K562 (cell line): ENCODE data around the gene PCDHGC4. TPM values are rescaled to one million over a fixed set of nuclear protein-coding genes. Genes with fewer than 3 reads are reported as not detected.

Experiments
- ATAC-seq: fragments of 200-7000 bp; cut with Tn5 transposase; 3 replicates; pipeline ENCODE4 v1.9.1; 2020; ENCODE audit warnings: moderate library complexity
- BruUV-seq: library from RNA; stranded (reverse); fragments of 400-500 nt; replicated peaks from 2 replicates; lab custom pipeline; 2021; lab: Mats Ljungman, UMichigan
- CTCF ChIA-PET: fragments of 300-600 bp; formaldehyde crosslinking; extraction: SDS; loops from one replicate; lab custom pipeline; 2021; ENCODE audit warnings: low intra/inter-chr PET ratio; lab: Yijun Ruan, JAX
- POLR2A ChIA-PET: fragments of 300-600, 350-650 bp; sonication (Branson Sonifier 250); formaldehyde crosslinking; extraction: SDS; loops from one replicate; lab custom pipeline; 2021; ENCODE audit warnings: antibody characterized with exemption, inconsistent platforms; lab: Yijun Ruan, JAX
- DNase-seq, 4 experiments: peaks; one replicate each; pipeline versions ENCODE4 v3.0.0 to v3.0.0-alpha.2; 2011 to 2018; ENCODE audit warnings: low spot score in 3 of 4, mixed read lengths in 3 of 4; ENCODE audit errors: extremely low read depth in 1 of 4
- FAIRE-seq: peaks from 2 replicates; lab custom pipeline; 2011; peaks lifted over from hg19 to GRCh38; lab: Jason Lieb, UNC
- H2AFZ ChIP-seq: 2 replicates; pipeline ENCODE4 v1.6.0; 2011; ENCODE audit warnings: low read depth, low read length, control low read depth, inconsistent platforms
- H3K27ac ChIP-seq: fragments of 200-600 bp; 3 replicates; pipeline ENCODE4 v1.8.0; 2011; ENCODE audit warnings: low read depth, mild to moderate bottlenecking, control low read depth, inconsistent platforms, low read length, moderate library complexity, mixed read lengths; ENCODE audit errors: extremely low read depth
- H3K27me3 ChIP-seq, 2 experiments: fragments of 300-600 bp in 1 of 2; 2 replicates in 1 of 2; 3 replicates in 1 of 2; pipeline versions ENCODE4 v1.6.0 to v1.8.0; 2011; ENCODE audit warnings: inconsistent platforms in 2 of 2, low read length in 2 of 2, mild to moderate bottlenecking in 1 of 2, mixed read lengths in 1 of 2, moderate library complexity in 1 of 2; ENCODE audit not compliant: control insufficient read depth in 2 of 2, insufficient read depth in 2 of 2
- H3K36me3 ChIP-seq: fragments of 300-600 bp; 3 replicates; pipeline ENCODE4 v1.8.0; 2011; ENCODE audit warnings: mild to moderate bottlenecking, low read length, inconsistent platforms; ENCODE audit not compliant: control insufficient read depth, insufficient read depth
- H3K4me1 ChIP-seq, 2 experiments: fragments of 200-600 bp in 1 of 2; replicated peaks in 1 of 2; 2 replicates in 1 of 2; 3 replicates in 1 of 2; pipeline versions ENCODE4 v1.5.1 to v1.8.0; 2011; ENCODE audit warnings: inconsistent platforms in 2 of 2, low read length in 2 of 2, mild to moderate bottlenecking in 1 of 2, mixed read lengths in 1 of 2, moderate library complexity in 1 of 2; ENCODE audit not compliant: control insufficient read depth in 2 of 2, insufficient read depth in 2 of 2
- H3K4me2 ChIP-seq: 2 replicates; pipeline ENCODE4 v1.6.1; 2011; ENCODE audit warnings: low read length, control low read depth, inconsistent platforms, mixed read lengths; ENCODE audit not compliant: insufficient read depth
- H3K4me3 ChIP-seq: fragments of 200-600 bp; sonication (generic), shearing (Covaris generic); 2 replicates; pipeline ENCODE4 v1.5.1; 2016; ENCODE audit warnings: control low read depth, inconsistent platforms
- H3K79me2 ChIP-seq: fragments of 200-600 bp; 3 replicates; pipeline ENCODE4 v1.8.0; 2011; ENCODE audit warnings: low read length, inconsistent platforms; ENCODE audit not compliant: control insufficient read depth, insufficient read depth
- H3K9ac ChIP-seq, 2 experiments: 2 replicates each; pipeline versions ENCODE4 v1.6.0 to v1.6.1; 2011; ENCODE audit warnings: low read depth in 2 of 2, low read length in 2 of 2, control low read depth in 1 of 2, inconsistent platforms in 1 of 2, mild to moderate bottlenecking in 1 of 2, mixed read lengths in 1 of 2; ENCODE audit not compliant: insufficient read depth in 1 of 2
- H3K9me1 ChIP-seq: one replicate; pipeline ENCODE4 v1.6.0; 2011; ENCODE audit warnings: inconsistent platforms, mild to moderate bottlenecking, low read length, moderate library complexity; ENCODE audit not compliant: control insufficient read depth, insufficient read depth
- H3K9me3 ChIP-seq: replicated peaks from 2 replicates; pipeline ENCODE4 v1.5.1; 2011; ENCODE audit warnings: low read depth, low read length, inconsistent platforms; ENCODE audit not compliant: control insufficient read depth, insufficient read depth
- H4K20me1 ChIP-seq: replicated peaks from 2 replicates; pipeline ENCODE4 v1.6.1; 2011; ENCODE audit warnings: low read length, inconsistent platforms, mixed read lengths; ENCODE audit not compliant: control insufficient read depth, insufficient read depth
- EGR1 ChIP-seq: fragments of 450-650 bp; conservative IDR thresholded peaks from 2 replicates; pipeline ENCODE4 v1.6.1; 2017; ENCODE audit warnings: mild to moderate bottlenecking
- ZFP1 ChIP-seq: fragments of 450-650 bp; formaldehyde crosslinking; IDR thresholded peaks from 2 replicates; pipeline ENCODE4 v1.4.0; 2020; ENCODE audit warnings: mild to moderate bottlenecking, mixed read lengths
- ZNF830 ChIP-seq: fragments of 250-450 bp; sonication (Bioruptor Pico); IDR thresholded peaks from 2 replicates; pipeline ENCODE4 v1.5.0; 2021; ENCODE audit warnings: mild to moderate bottlenecking
- WGBS: fragments of 100-300 bp; shearing (Covaris generic); methylation state at CpG from one replicate; pipeline ENCODE4 v1.1.6; 2016; ENCODE audit warnings: low coverage, mixed read lengths; ENCODE audit not compliant: insufficient coverage; ENCODE audit errors: missing lambda C conversion rate; 5-methylcytosine and 5-hydroxymethylcytosine counted together
- in situ Hi-C: fragments of 300-500 bp; cut with MboI; formaldehyde crosslinking; loops from 4 replicates; pipeline ENCODE4 v1.15.0; 2018; ENCODE audit warnings: inconsistent platforms, mixed read lengths
- intact Hi-C: fragments of 100-400 bp; cut with micrococcal nuclease; formaldehyde crosslinking; loops from 2 replicates; pipeline ENCODE4 v1.14.2; 2022
- polyA plus RNA-seq, 8 experiments: library from polyadenylated mRNA; depleted of rRNA in 4 of 8; stranded (reverse) in 5 of 8; unstranded in 3 of 8; fragments of >200 nt; fragmentation: Nextera tagmentation in 2 of 8; fragmentation: Illumina TruSeq in 1 of 8; extraction: Ambion mirVana in 2 of 8; extraction: Trizol in 1 of 8; gene quantifications; 2 replicates each; pipeline versions ENCODE4 v1.2.1 to v1.2.3, GENCODE V29; 2011 to 2014; ENCODE audit warnings: inconsistent platforms in 1 of 8, missing spikeins in 1 of 8
- total RNA-seq, 7 experiments: library from RNA; depleted of rRNA in 6 of 7; stranded (reverse); fragments of >200 nt in 6 of 7; fragmentation: Illumina TruSeq in 2 of 7; extraction: Trizol in 2 of 7; gene quantifications; 2 replicates each; pipeline versions ENCODE4 v1.2.1 to v1.2.3, GENCODE V29; 2011 to 2021; ENCODE audit warnings: low replicate concordance in 1 of 7
- TF ChIP-seq, protein P1 (sequence below): sonication (generic); formaldehyde crosslinking; IDR thresholded peaks from 2 replicates; pipeline ENCODE4 v1.8.0; 2022; ENCODE audit warnings: missing genetic modification reagents, mild to moderate bottlenecking, moderate library complexity, borderline replicate concordance

The PCDHGC4 gene
- total and polyA plus RNA-seq, 9 of the 15 experiments (the other 6 are each of a cell fraction or from before 2014, with no cell fraction given), result 0.05 TPM; not detected in 8

DNA sequence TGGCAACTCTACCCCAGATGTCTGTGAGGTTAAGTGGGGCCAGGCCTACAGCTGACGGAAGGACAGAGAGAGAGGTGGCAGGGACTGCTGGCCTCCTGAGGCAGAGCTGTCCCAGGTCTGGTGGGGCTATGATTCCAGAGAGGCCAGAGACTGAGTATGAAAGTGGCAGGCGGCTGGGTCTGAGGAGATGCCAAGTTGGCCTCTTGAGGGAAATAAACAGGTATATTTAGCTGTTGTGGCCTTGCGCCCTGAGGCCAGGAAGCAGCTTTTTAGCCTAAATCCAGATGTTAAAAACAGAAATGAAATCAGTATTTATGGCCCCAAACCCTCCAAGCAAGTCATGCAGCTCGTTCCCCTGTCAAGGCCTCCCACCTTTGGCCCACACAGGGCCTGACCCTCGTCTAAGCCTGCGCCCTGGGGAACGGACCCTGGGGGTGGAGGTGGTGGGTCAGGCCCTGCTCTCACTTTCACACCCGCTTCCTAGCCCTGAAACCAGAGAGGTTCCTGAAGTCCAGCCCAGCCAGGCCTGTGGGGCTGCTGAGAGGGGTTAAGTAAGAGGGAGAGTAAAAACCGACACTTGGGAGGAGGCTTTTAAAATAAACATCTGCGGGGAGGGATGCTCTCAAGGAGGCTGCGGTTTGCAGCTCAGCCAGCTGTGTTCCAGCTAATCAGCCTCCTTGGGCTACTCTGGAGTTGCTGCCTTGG is 22.7 kb downstream of the PCDHGC4 start:
- H4K20me1 ChIP-seq, result no peaks in the 10 kb centered on the region
- peaks cover 6% of the 10 kb centered on the region for H3K9me1 ChIP-seq
- no peak overlapping the region for H3K27ac ChIP-seq
- intact Hi-C loops, result no loop called here
- in situ Hi-C loops, result no loop called here
- ChIA-PET POLR2A (interaction anchor here (0.6 to 1.4 kb wide), 7 partner anchors 12 to 251 kb away, joined by 3 to 5 read pairs (median 3); no protein-coding TSS in a partner anchor), CTCF (interaction anchor here (0.5 kb wide), 1 partner anchor 10 kb away, joined by 4 read pairs; no protein-coding TSS in a partner anchor)
- no peak overlapping the region for H2AFZ ChIP-seq
- no peaks in the 10 kb centered on the region for H3K9me3 ChIP-seq
- BruUV-seq, result no TSS peak
- ATAC-seq (no peak), DNase-seq (no peak), FAIRE-seq (peak; percentile 6)
- no peak overlapping the region for H3K4me2 ChIP-seq
- WGBS, result 13% methylated on average over 11 of the region's 11 CpGs
- H3K27me3 ChIP-seq, result peaks cover 6 to 26% of the 10 kb centered on the region in 2 experiments; a peak in 4 of 5 replicates
- no peak overlapping the region for H3K9ac ChIP-seq
- TF ChIP-seq ZNF830 (CRISPR knock-in tag), result no peak
- TF ChIP-seq, protein P1, sequence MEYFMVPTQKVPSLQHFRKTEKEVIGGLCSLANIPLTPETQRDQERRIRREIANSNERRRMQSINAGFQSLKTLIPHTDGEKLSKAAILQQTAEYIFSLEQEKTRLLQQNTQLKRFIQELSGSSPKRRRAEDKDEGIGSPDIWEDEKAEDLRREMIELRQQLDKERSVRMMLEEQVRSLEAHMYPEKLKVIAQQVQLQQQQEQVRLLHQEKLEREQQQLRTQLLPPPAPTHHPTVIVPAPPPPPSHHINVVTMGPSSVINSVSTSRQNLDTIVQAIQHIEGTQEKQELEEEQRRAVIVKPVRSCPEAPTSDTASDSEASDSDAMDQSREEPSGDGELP (CRISPR knock-in tag), result peak; percentile 16; the same call in 1 of the 2 replicates
- H3K79me2 ChIP-seq, result no peaks in the 10 kb centered on the region
- H3K36me3 ChIP-seq, result no peaks in the 10 kb centered on the region
- H3K4me1 ChIP-seq, result peaks cover 5 to 8% of the 10 kb centered on the region in 2 experiments; a peak in 3 of 5 replicates
- H3K4me3 ChIP-seq, result no peak overlapping the region

DNA sequence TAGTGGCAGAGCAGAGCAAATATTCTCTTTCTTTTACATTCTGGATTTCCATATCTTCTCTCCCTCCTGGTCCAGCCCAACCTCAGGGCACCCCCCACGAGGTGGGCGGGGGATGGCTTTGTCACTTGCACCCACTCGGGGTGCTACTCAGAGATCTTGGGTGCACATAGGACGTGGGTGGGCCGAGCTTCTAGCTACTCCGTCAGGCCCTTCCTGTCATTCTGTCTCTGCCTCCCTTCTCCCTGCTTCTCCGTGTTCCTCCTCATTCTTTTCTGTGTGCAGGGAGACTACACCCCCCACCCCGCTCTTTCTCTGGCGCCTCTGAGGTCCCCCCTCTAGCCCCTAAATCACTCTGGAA is 23.6 kb downstream of the PCDHGC4 start:
- ChIA-PET CTCF (no interaction called here), POLR2A (interaction anchor here (0.6 to 1.4 kb wide), 4 partner anchors 13 to 128 kb away, joined by 3 to 4 read pairs (median 3); no protein-coding TSS in a partner anchor)
- DNase-seq, result peak in 1 of 4 experiments; percentile 17
- H3K4me3 ChIP-seq, result no peak overlapping the region
- H3K27ac ChIP-seq, result no peak overlapping the region
- no TSS peak for BruUV-seq
- 10% methylated on average over 9 of the region's 9 CpGs for WGBS
- H3K79me2 ChIP-seq, result no peaks in the 10 kb centered on the region
- no peak overlapping the region for H2AFZ ChIP-seq
- no peaks in the 10 kb centered on the region for H4K20me1 ChIP-seq
- TF ChIP-seq EGR1, result peak; percentile 54
- no peak for TF ChIP-seq ZFP1 (CRISPR knock-in tag)
- peaks cover 5% of the 10 kb centered on the region; the same call in 1 of the 3 replicates for H3K36me3 ChIP-seq
- H3K9ac ChIP-seq, result no peak overlapping the region
- no peak for ATAC-seq
- no peak for FAIRE-seq
- H3K27me3 ChIP-seq, result peaks cover 6 to 20% of the 10 kb centered on the region in 2 experiments; a peak in 4 of 5 replicates
- in situ Hi-C loops (no loop called here), intact Hi-C loops (no loop called here)
- H3K9me1 ChIP-seq, result peaks cover 6% of the 10 kb centered on the region
- H3K4me2 ChIP-seq, result no peak overlapping the region
- H3K9me3 ChIP-seq, result no peaks in the 10 kb centered on the region
- H3K4me1 ChIP-seq, result peaks cover 5 to 12% of the 10 kb centered on the region in 2 experiments; a peak in 3 of 5 replicates
